Esophagus squamous epithelium (tissue), 4 donors: Measurements from ENCODE around the gene NHERF1.

Experiments
- POLR2A ChIP-seq, 4 donors: fragments of 450-650 bp; IDR thresholded peaks; one replicate each; pipeline ENCODE4 v1.6.1; 2017; ENCODE audit warnings: antibody characterized with exemption in 4 of 4, mild to moderate bottlenecking in 4 of 4, moderate library complexity in 3 of 4
- TF ChIP-seq, protein P1 (sequence below), 6 experiments: fragments of 450-650 bp in 4 of 6; fragments of 200-600 bp in 2 of 6; sonication (generic) in 2 of 6; IDR thresholded peaks; one replicate each; pipeline ENCODE4 v1.5.1; 2016 to 2019; ENCODE audit warnings: antibody characterized with exemption in 6 of 6, mild to moderate bottlenecking in 4 of 6, moderate library complexity in 4 of 6

DNA sequence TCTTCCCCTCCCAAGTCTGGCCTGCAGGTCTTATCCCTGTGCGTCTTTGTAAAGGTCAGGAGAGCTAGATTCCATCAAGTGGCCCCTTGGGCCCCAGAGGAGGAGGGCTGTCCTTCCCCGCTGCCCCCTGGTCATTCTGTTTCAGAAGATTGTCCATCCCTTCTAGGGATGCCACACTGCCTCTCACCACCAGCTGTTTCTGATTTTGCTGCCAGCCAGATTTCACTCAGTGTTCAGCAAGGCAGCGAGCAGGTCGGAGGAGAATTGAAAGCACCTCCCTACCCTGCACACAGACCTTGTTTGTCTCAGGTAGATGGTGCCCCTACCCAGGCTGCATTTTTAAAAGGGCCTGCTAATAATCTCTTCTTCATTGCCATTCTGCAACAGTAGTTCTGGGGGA lies 49.4 kb downstream of the NHERF1 start:
- TF ChIP-seq POLR2A (IDR thresholded peaks at IDR 0.05) = no peak
- TF ChIP-seq, protein P1, sequence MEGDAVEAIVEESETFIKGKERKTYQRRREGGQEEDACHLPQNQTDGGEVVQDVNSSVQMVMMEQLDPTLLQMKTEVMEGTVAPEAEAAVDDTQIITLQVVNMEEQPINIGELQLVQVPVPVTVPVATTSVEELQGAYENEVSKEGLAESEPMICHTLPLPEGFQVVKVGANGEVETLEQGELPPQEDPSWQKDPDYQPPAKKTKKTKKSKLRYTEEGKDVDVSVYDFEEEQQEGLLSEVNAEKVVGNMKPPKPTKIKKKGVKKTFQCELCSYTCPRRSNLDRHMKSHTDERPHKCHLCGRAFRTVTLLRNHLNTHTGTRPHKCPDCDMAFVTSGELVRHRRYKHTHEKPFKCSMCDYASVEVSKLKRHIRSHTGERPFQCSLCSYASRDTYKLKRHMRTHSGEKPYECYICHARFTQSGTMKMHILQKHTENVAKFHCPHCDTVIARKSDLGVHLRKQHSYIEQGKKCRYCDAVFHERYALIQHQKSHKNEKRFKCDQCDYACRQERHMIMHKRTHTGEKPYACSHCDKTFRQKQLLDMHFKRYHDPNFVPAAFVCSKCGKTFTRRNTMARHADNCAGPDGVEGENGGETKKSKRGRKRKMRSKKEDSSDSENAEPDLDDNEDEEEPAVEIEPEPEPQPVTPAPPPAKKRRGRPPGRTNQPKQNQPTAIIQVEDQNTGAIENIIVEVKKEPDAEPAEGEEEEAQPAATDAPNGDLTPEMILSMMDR (IDR thresholded peaks at IDR 0.05) = no peak
